Lung (tissue), 12 donors: ENCODE measurements around the gene PANX1. TPM values are rescaled to one million over a fixed set of nuclear protein-coding genes. Genes with fewer than 3 reads are reported as not detected.

Source experiments
- ATAC-seq: fragments of 200-7000 bp; cut with Tn5 transposase; one replicate; pipeline ENCODE4 v1.9.1; 2020; ENCODE audit warnings: moderate number of reproducible peaks; ENCODE audit not compliant: insufficient read depth, low FRiP score
- DNase-seq, 3 donors: peaks; one replicate each; pipeline ENCODE4 v3.0.0-alpha.2; 2013 to 2017
- H3K27ac ChIP-seq, 2 donors: one replicate each; pipeline ENCODE4 v1.5.1; 2013; ENCODE audit warnings: mild to moderate bottlenecking in 2 of 2, moderate library complexity in 2 of 2, control low read depth in 1 of 2, inconsistent platforms in 1 of 2, low read depth in 1 of 2, low read length in 1 of 2
- H3K27me3 ChIP-seq, 3 donors: one replicate each; pipeline ENCODE4 v1.5.1; 2013; ENCODE audit warnings: low read length in 2 of 3; ENCODE audit not compliant: control insufficient read depth in 3 of 3, insufficient read depth in 3 of 3
- H3K36me3 ChIP-seq, 4 donors: one replicate each; pipeline ENCODE4 v1.5.1; 2013; ENCODE audit warnings: low read length in 4 of 4, mild to moderate bottlenecking in 1 of 4, moderate library complexity in 1 of 4; ENCODE audit not compliant: control insufficient read depth in 4 of 4, insufficient read depth in 4 of 4
- H3K4me1 ChIP-seq, 5 donors: one replicate each; pipeline ENCODE4 v1.5.1; 2013; ENCODE audit warnings: low read length in 5 of 5, mild to moderate bottlenecking in 2 of 5, moderate library complexity in 1 of 5; ENCODE audit not compliant: control insufficient read depth in 5 of 5, insufficient read depth in 5 of 5
- H3K4me3 ChIP-seq: one replicate; pipeline ENCODE4 v1.5.1; 2013; ENCODE audit warnings: mild to moderate bottlenecking, control low read depth, moderate library complexity
- H3K9ac ChIP-seq, 2 donors: one replicate each; pipeline ENCODE4 v1.5.1; 2013; ENCODE audit warnings: low read length in 2 of 2, control low read depth in 1 of 2; ENCODE audit not compliant: insufficient read depth in 1 of 2
- H3K9me3 ChIP-seq, 4 donors: one replicate each; pipeline ENCODE4 v1.5.1; 2013; ENCODE audit warnings: low read length in 3 of 4, mild to moderate bottlenecking in 1 of 4, moderate library complexity in 1 of 4; ENCODE audit not compliant: control insufficient read depth in 4 of 4, insufficient read depth in 3 of 4
- CTCF ChIP-seq: IDR thresholded peaks from 2 replicates; pipeline ENCODE4 v1.5.1; 2012; ENCODE audit warnings: mild to moderate bottlenecking; ENCODE audit errors: control extremely low read depth, extremely low read depth
- WGBS, 2 donors: extraction: QIAGEN DNeasy Blood & Tissue Kit; methylation state at CpG; one replicate each; pipeline ENCODE4 v1.1.7; 2013; 5-methylcytosine and 5-hydroxymethylcytosine counted together
- polyA plus RNA-seq, 2 donors: library from polyadenylated mRNA; stranded (reverse); fragments of 200-250 nt; gene quantifications; one replicate each; pipeline ENCODE4 v1.2.1, GENCODE V29; 2013
- total RNA-seq, 2 donors: library from RNA; depleted of rRNA in 1 of 2; stranded (reverse); fragments of >200 nt in 1 of 2; gene quantifications; one replicate each; pipeline ENCODE4 v1.2.1, GENCODE V29; 2014 to 2021
- donor health status: control.
- donor health status: control.
- donor health status: Bipolar disorder and iron deficiency.
- donor health status: healthy.
- donor health status: DM: yes; HTN: yes; CAD: no.

PANX1 gene
- total and polyA plus RNA-seq, 4 donors: 5.9 to 25.7 (median 19.0) TPM

- no peak for ATAC-seq
- no peaks in the 10 kb centered on the region for H3K36me3 ChIP-seq
- H3K27me3 ChIP-seq: no peaks in the 10 kb centered on the region
- 42 to 59% methylated on average over 3 of the region's 3 CpGs for WGBS, 2 donors
- peaks cover 0 to 49% (median 8%) of the 10 kb centered on the region in 5 donors for H3K4me1 ChIP-seq
- H3K27ac ChIP-seq: peak overlapping the region in 1 of 2 donors; percentile 34
- DNase-seq: peak; percentile 73 to 94 (median 92)
- no peak for TF ChIP-seq CTCF
- H3K9ac ChIP-seq: no peak overlapping the region
- peaks cover 0 to 4% (median 0%) of the 10 kb centered on the region in 4 donors for H3K9me3 ChIP-seq
- H3K4me3 ChIP-seq: no peak overlapping the region
Observed at GRCh38 chr11:94201004-94201465, 72.4 kb downstream of the PANX1 start.

- WGBS, 2 donors: 82 to 89% methylated on average over 3 of the region's 3 CpGs
- Histone ChIP-seq H3K36me3 (no peaks in the 10 kb centered on the region), H3K27me3 (no peaks in the 10 kb centered on the region), H3K4me3 (no peak overlapping the region), H3K9me3 (peaks cover 0 to 4% (median 0%) of the 10 kb centered on the region in 4 donors), H3K9ac (no peak overlapping the region), H3K27ac (no peak overlapping the region), H3K4me1 (peaks cover 0 to 49% (median 8%) of the 10 kb centered on the region in 5 donors)
- DNase-seq: peak in 2 of 3 donors; percentile 50 to 60
- TF ChIP-seq CTCF: no peak
- ATAC-seq: no peak
Observed at GRCh38 chr11:94203070-94203469, 74.4 kb downstream of the PANX1 start.

GRCh38 chr11:94211261-94211830, 82.7 kb downstream of the PANX1 start:
- ATAC-seq (no peak), DNase-seq (peak in 2 of 3 donors; percentile 54 to 63)
- peaks cover 0 to 3% (median 0%) of the 10 kb centered on the region in 5 donors for H3K4me1 ChIP-seq
- TF ChIP-seq CTCF: no peak
- 71 to 75% methylated on average over 2 of the region's 2 CpGs for WGBS, 2 donors
- no peak overlapping the region for H3K4me3 ChIP-seq
- H3K27ac ChIP-seq: no peak overlapping the region
- no peaks in the 10 kb centered on the region for H3K36me3 ChIP-seq
- no peaks in the 10 kb centered on the region for H3K27me3 ChIP-seq
- no peak overlapping the region for H3K9ac ChIP-seq
- H3K9me3 ChIP-seq: no peaks in the 10 kb centered on the region
